Subcutaneous abdominal adipose tissue (tissue), 5 donors: ENCODE results near the gene ITPRIP.

Experiments
- H3K27ac ChIP-seq: one replicate; pipeline ENCODE4 v1.7.0; 2013; ENCODE audit warnings: low read depth, mild to moderate bottlenecking, inconsistent platforms, low read length, moderate library complexity
- H3K27me3 ChIP-seq, 5 donors: one replicate each; pipeline ENCODE4 v1.7.0; 2013; ENCODE audit warnings: low read length in 5 of 5, inconsistent platforms in 1 of 5; ENCODE audit not compliant: control insufficient read depth in 5 of 5, insufficient read depth in 4 of 5
- H3K36me3 ChIP-seq, 5 donors: one replicate each; pipeline ENCODE4 v1.7.0; 2013; ENCODE audit warnings: low read length in 5 of 5; ENCODE audit not compliant: control insufficient read depth in 5 of 5, insufficient read depth in 5 of 5
- H3K4me1 ChIP-seq, 5 donors: one replicate each; pipeline ENCODE4 v1.7.0; 2013; ENCODE audit warnings: low read length in 5 of 5, mild to moderate bottlenecking in 3 of 5, moderate library complexity in 1 of 5; ENCODE audit not compliant: control insufficient read depth in 5 of 5, insufficient read depth in 5 of 5
- H3K4me3 ChIP-seq, 5 donors: one replicate each; pipeline ENCODE4 v1.7.0; 2013; ENCODE audit warnings: low read length in 5 of 5, low read depth in 1 of 5
- H3K9ac ChIP-seq, 5 donors: one replicate each; pipeline ENCODE4 v1.7.0; 2013; ENCODE audit warnings: low read length in 5 of 5, mild to moderate bottlenecking in 4 of 5, moderate library complexity in 3 of 5
- H3K9me3 ChIP-seq, 5 donors: one replicate each; pipeline ENCODE4 v1.7.0; 2013; ENCODE audit warnings: low read length in 5 of 5; ENCODE audit not compliant: control insufficient read depth in 5 of 5
- donor health status: healthy.
- donor health status: healthy.
- donor health status: healthy.
- donor health status: healthy.
- donor health status: healthy.

ITPRIP gene

GRCh38 chr10:104333728-104334373 is 4.4 kb downstream of the ITPRIP start:
- H3K27me3 ChIP-seq: no peaks in the 10 kb centered on the region
- H3K9ac ChIP-seq: no peak overlapping the region
- H3K4me3 ChIP-seq: no peak overlapping the region
- peaks cover 0 to 4% (median 0%) of the 10 kb centered on the region in 5 donors for H3K36me3 ChIP-seq
- no peaks in the 10 kb centered on the region for H3K9me3 ChIP-seq
- H3K27ac ChIP-seq: peak overlapping the region; percentile 94
- H3K4me1 ChIP-seq: peaks cover 31 to 92% (median 64%) of the 10 kb centered on the region in 5 donors

GRCh38 chr10:104333032-104333727 is 5.1 kb downstream of the ITPRIP start:
- H3K9me3 ChIP-seq: no peaks in the 10 kb centered on the region
- H3K27me3 ChIP-seq: no peaks in the 10 kb centered on the region
- H3K4me3 ChIP-seq: no peak overlapping the region
- no peak overlapping the region for H3K9ac ChIP-seq
- H3K36me3 ChIP-seq: peaks cover 0 to 4% (median 0%) of the 10 kb centered on the region in 5 donors
- H3K4me1 ChIP-seq: peaks cover 37 to 97% (median 71%) of the 10 kb centered on the region in 5 donors
- H3K27ac ChIP-seq: peak overlapping the region; percentile 94

- Histone ChIP-seq H3K9me3 (no peaks in the 10 kb centered on the region), H3K36me3 (peaks cover 0 to 4% (median 0%) of the 10 kb centered on the region in 5 donors), H3K4me1 (peaks cover 44 to 98% (median 74%) of the 10 kb centered on the region in 5 donors), H3K27me3 (no peaks in the 10 kb centered on the region), H3K4me3 (no peak overlapping the region), H3K27ac (peak overlapping the region; percentile 94), H3K9ac (no peak overlapping the region)
Observed at GRCh38 chr10:104332243-104333031, 5.8 kb downstream of the ITPRIP start.

GRCh38 chr10:104331208-104331838 is 6.9 kb downstream of the ITPRIP start:
- peak overlapping the region; percentile 36 to 91 (median 42) for H3K9ac ChIP-seq

GRCh38 chr10:104330168-104331110 is 7.8 kb downstream of the ITPRIP start:
- H3K9ac ChIP-seq: peak overlapping the region; percentile 36 to 91 (median 62)
- no peaks in the 10 kb centered on the region for H3K9me3 ChIP-seq
- peaks cover 45 to 99% (median 75%) of the 10 kb centered on the region in 5 donors for H3K4me1 ChIP-seq
- H3K27ac ChIP-seq: peak overlapping the region; percentile 94
- no peaks in the 10 kb centered on the region for H3K27me3 ChIP-seq
- peak overlapping the region; percentile 5 to 40 (median 33) for H3K4me3 ChIP-seq
- peaks cover 0 to 4% (median 0%) of the 10 kb centered on the region in 5 donors for H3K36me3 ChIP-seq

More at GRCh38 chr10:104331208-104331838, 6.9 kb downstream of the ITPRIP start:
- Histone ChIP-seq H3K27ac (peak overlapping the region; percentile 94), H3K36me3 (peaks cover 0 to 4% (median 0%) of the 10 kb centered on the region in 5 donors), H3K4me3 (peak overlapping the region in 3 of 5 donors; percentile 5 to 36 (median 33)), H3K9me3 (no peaks in the 10 kb centered on the region), H3K27me3 (no peaks in the 10 kb centered on the region), H3K4me1 (peaks cover 48 to 99% (median 74%) of the 10 kb centered on the region in 5 donors)

GRCh38 chr10:104329735-104330134 is 8.5 kb downstream of the ITPRIP start:
- Histone ChIP-seq H3K9me3 (no peaks in the 10 kb centered on the region), H3K27me3 (no peaks in the 10 kb centered on the region), H3K4me1 (peaks cover 45 to 99% (median 77%) of the 10 kb centered on the region in 5 donors), H3K36me3 (peaks cover 0 to 4% (median 0%) of the 10 kb centered on the region in 5 donors), H3K4me3 (peak overlapping the region in 4 of 5 donors; percentile 2 to 44 (median 26)), H3K27ac (peak overlapping the region; percentile 94), H3K9ac (peak overlapping the region; percentile 28 to 91 (median 62))

- Histone ChIP-seq H3K4me3 (peak overlapping the region; percentile 14 to 57 (median 44)), H3K36me3 (peaks cover 0 to 2% (median 0%) of the 10 kb centered on the region in 5 donors), H3K4me1 (peaks cover 45 to 99% (median 81%) of the 10 kb centered on the region in 5 donors), H3K27ac (peak overlapping the region; percentile 94), H3K9me3 (no peaks in the 10 kb centered on the region), H3K9ac (peak overlapping the region; percentile 31 to 82 (median 62)), H3K27me3 (no peaks in the 10 kb centered on the region)
Observed at GRCh38 chr10:104328896-104329710, 9.2 kb downstream of the ITPRIP start.

- Histone ChIP-seq H3K9ac (peak overlapping the region; percentile 10 to 82 (median 53)), H3K9me3 (no peaks in the 10 kb centered on the region), H3K4me1 (peaks cover 47 to 100% (median 84%) of the 10 kb centered on the region in 5 donors), H3K27me3 (no peaks in the 10 kb centered on the region), H3K36me3 (peaks cover 0 to 2% (median 0%) of the 10 kb centered on the region in 5 donors), H3K4me3 (peak overlapping the region; percentile 1 to 57 (median 44)), H3K27ac (peak overlapping the region; percentile 94)
Observed at GRCh38 chr10:104328646-104328895, 9.7 kb downstream of the ITPRIP start.
